NCI-H82 treated with DMSO at 0.1 percent for 48 hours (cell line): Measurements from ENCODE around the gene HCK.
"Not testable (repeated sequence)": the region's sequence is repeated elsewhere in the genome, so short reads cannot be mapped to it uniquely, and the experiment has no call there.

Source experiments
- DNase-seq: peaks from one replicate; lab custom pipeline; 2025; ENCODE audit not compliant: unreplicated experiment; lab: John Stamatoyannopoulos, UW

Gene HCK

GRCh38 chr20:32089637-32090362, 37.8 kb downstream of the HCK start:
- DNase-seq, result no peak

GRCh38 chr20:32091888-32092346, 39.9 kb downstream of the HCK start:
- peak; percentile 45 for DNase-seq

DNA sequence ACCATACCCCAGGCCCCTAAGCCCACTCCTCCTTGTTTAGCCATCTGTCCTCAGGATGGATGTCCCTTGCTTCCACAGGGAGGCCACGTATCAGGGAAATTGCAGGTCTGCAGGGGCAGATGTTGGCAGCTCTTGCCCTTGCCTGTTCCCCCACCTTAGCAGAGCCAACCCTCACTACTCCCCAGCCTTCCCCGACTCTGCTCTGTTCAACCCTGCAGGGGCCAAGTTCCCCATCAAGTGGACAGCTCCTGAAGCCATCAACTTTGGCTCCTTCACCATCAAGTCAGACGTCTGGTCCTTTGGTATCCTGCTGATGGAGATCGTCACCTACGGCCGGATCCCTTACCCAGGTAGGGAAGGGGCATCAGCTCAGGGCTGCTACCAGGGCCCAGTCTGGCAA, 46.7 kb downstream of the HCK start:
- DNase-seq, result no peak

DNA sequence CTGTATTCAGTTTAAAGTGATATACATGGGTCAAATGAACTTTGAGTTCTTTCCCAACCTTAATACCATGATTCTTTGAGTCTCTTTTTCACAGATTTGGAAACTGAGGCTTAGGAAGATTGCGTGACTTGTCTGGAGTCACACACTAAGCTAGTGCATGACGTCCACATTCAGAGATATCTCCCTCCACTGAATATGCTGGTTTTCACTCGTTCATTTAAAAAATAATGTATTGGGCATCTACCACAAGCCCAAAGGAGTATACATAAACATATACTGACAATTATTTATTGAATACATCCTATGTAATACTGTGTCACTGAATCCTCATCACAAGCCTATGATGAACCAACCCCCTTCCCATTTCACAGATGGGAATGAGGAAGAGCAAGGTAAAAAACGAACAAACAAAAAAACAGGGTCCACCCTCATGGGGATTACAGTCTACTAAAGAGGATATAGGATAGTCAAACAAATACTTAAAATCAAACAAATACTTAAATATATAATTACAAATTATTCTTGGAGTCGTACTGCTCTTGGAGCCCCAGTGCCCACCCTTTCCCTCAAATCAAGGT, 56.9 kb downstream of the HCK start:
- DNase-seq, result no peak

GRCh38 chr20:32109392-32110172, 57.5 kb downstream of the HCK start, which contains the start of gene TM9SF4:
Gene TM9SF4, plus strand, starts transcription at chr20:32109714. Its CDS starts 27 bp downstream, at chr20:32109741.
- DNase-seq, result peak; percentile 89

- no peak for DNase-seq
Measured at GRCh38 chr20:32110173-32110704, 58.2 kb downstream of the HCK start.

GRCh38 chr20:32110727-32111126, 58.7 kb downstream of the HCK start:
- DNase-seq, result no peak

DNA sequence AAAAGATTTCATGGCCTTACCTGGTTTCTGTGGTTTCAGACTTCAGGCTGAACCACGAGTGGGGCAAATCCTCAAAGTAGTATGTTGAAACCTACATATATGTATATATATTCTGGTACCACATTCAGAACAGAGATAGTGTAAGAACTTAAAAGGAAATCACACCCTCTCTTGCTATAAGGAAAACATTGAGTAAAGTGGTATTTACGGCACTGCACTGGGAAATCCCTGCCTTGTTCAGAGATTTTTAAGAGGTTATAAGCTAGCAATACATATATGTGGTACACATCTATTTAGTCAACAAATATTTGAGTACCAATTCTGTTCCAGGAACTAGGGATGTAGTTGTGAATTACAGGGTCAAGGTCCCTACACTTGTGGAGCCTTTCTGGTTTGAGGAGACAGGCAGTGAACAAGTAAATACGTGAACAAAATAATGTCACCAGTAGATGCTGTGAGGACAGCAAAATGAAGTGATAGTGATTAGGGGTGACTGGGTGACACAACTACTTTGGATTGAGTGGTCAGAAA, 59.2 kb downstream of the HCK start:
- no peak for DNase-seq

- DNase-seq, result no peak
Measured at GRCh38 chr20:32111753-32112152, 59.7 kb downstream of the HCK start.

- no peak for DNase-seq
Measured at GRCh38 chr20:32112841-32113240, 60.8 kb downstream of the HCK start.

- no peak for DNase-seq
Measured at GRCh38 chr20:32113591-32114260, 61.7 kb downstream of the HCK start.

- DNase-seq, result no peak
Measured at GRCh38 chr20:32114305-32114960, 62.4 kb downstream of the HCK start.

- DNase-seq, result no peak
Measured at GRCh38 chr20:32115211-32115767, 63.2 kb downstream of the HCK start.

DNA sequence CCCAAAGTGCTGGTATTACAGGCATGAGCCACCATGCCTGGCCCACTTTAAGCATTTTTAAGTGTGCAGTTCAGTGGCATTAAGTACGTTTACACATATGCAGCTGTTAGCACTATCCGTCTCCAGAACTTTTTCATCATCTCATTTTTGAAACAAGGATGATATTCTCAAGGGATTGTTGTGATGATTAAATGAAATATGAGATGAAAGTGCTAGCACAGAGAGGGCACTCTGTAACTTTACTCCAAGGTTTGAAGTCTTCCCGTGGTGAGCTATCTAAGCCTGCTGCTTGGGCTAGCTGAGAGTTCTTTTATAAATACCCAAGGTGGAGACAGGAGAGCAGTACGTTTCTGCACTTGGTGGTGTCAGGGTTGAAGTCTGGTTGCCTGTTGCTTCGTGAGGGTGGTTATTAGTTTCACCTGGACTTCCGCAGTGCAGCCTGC, 64.1 kb downstream of the HCK start:
- no peak for DNase-seq

- not testable (repeated sequence) for DNase-seq
Measured at GRCh38 chr20:32116796-32117195, 64.8 kb downstream of the HCK start.

DNA sequence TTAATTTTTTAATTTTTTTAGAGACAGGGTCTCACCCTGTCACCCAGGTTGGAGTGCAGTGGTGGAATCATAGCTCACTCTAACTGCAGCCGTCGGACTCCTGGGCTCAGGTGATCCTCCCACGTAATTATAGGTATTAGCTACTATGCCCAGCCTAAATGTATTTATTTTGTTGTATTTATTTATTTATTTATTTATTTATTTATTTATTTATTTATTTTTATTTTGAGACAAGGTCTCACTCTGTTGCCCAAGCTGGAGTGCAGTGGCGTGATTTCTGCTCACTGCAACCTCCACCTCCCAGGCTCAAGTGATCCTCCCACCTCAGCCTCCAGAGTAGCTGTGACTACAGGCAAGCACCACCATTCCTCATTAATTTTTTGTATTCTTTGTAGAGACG, 66.4 kb downstream of the HCK start:
- not testable (repeated sequence) for DNase-seq

DNA sequence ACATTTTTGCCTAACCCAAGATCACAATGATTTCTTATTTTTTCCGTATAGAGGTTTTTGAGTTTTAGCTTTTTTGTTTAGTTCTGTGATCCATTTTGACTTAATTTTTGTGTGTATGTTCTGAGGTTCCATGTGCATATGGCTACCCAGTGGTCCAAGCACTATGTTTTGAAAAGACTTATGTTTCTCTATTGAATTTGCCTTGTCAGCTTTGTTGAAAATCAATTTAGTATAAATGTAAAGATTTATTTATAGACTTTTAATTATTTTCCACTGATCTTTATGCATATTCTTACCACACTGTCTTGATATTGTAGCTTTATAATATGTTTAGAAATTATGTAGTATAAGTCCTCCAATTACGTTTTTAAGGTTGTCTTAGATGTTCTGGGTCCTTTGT, 67.7 kb downstream of the HCK start:
- DNase-seq, result no peak

DNA sequence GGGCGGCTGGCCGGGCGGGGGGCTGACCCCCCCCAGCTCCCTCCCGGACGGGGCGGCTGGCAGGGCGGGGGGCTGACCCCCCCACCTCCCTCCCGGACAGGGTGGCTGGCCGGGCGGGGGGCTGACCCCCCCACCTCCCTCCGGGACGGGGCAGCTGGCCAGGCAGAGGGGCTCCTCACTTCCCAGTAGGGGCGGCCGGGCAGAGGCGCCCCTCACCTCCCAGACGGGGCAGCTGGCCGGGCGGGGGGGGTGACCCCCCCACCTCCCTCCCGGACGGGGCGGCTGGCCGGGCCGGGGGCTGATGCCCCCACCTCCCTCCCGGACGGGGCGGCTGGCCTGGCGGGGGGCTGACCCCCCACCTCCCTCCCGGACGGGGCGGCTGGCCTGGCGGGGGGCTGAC, 69.9 kb downstream of the HCK start:
- not testable (repeated sequence) for DNase-seq

DNA sequence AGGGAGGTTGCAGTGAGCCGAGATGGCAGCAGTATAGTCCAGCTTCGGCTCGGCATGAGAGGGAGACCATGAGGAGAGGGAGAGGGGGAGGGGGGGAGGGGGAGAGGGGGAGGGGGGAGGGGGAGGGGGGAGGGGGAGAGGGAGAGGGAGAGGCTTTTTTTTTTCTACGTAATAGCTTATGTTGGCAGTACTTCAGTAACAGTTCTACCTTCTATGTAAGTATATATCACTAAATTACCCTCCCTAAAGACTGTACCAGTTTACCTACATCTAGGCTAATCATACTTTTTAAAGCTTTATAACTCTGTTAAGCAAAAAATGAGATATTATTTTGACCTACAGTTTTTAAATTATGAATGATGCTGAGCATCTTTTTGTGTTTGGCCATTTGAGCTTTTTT, 71.0 kb downstream of the HCK start:
- no peak for DNase-seq

- DNase-seq, result no peak
Measured at GRCh38 chr20:32124916-32125454, 72.9 kb downstream of the HCK start.
